Endodermal cell (in vitro differentiated cells): Measurements from ENCODE around the gene ZBTB20. TPM values are rescaled to one million over a fixed set of nuclear protein-coding genes. Genes with fewer than 3 reads are reported as not detected.

Experiments
- DNase-seq: peaks from one replicate; pipeline ENCODE4 v3.0.0-alpha.2; 2017
- H3K27ac ChIP-seq: 2 replicates; pipeline ENCODE4 v1.5.1; 2013; ENCODE audit warnings: mild to moderate bottlenecking, low read depth, low read length, moderate library complexity
- H3K27me3 ChIP-seq: 2 replicates; pipeline ENCODE4 v1.6.1; 2013; ENCODE audit warnings: mild to moderate bottlenecking, low read length, moderate library complexity; ENCODE audit not compliant: insufficient read depth, control insufficient read depth, poor library complexity, severe bottlenecking
- H3K36me3 ChIP-seq: 2 replicates; pipeline ENCODE4 v1.7.0; 2013; ENCODE audit warnings: mild to moderate bottlenecking, low read length, moderate library complexity; ENCODE audit not compliant: control insufficient read depth, insufficient read depth
- H3K4me1 ChIP-seq: one replicate; pipeline ENCODE4 v1.7.0; 2013; ENCODE audit warnings: low read length; ENCODE audit not compliant: control insufficient read depth, insufficient read depth
- H3K4me3 ChIP-seq: 2 replicates; pipeline ENCODE4 v1.5.1; 2013; ENCODE audit warnings: mild to moderate bottlenecking, low read length, moderate library complexity
- H3K9ac ChIP-seq: 2 replicates; pipeline ENCODE4 v1.6.1; 2013; ENCODE audit warnings: mild to moderate bottlenecking, low read length, moderate library complexity; ENCODE audit not compliant: poor library complexity, severe bottlenecking; ENCODE audit errors: extremely low read depth
- H3K9me3 ChIP-seq: 2 replicates; pipeline ENCODE4 v1.6.1; 2013; ENCODE audit warnings: mild to moderate bottlenecking, low read length, moderate library complexity; ENCODE audit not compliant: control insufficient read depth
- H3K27ac Mint-ChIP-seq: 2 replicates; pipeline ENCODE4 v1.8.0; 2020; ENCODE audit warnings: mixed read lengths
- H3K27me3 Mint-ChIP-seq: 2 replicates; pipeline ENCODE4 v1.8.0; 2021; ENCODE audit warnings: mild to moderate bottlenecking, mixed read lengths; ENCODE audit not compliant: insufficient read depth
- H3K36me3 Mint-ChIP-seq: 2 replicates; pipeline ENCODE4 v1.8.0; 2020; ENCODE audit warnings: low read depth, mixed read lengths
- H3K4me1 Mint-ChIP-seq: 2 replicates; pipeline ENCODE4 v1.8.0; 2020; ENCODE audit warnings: mixed read lengths
- H3K4me3 Mint-ChIP-seq: 2 replicates; pipeline ENCODE4 v1.8.0; 2020; ENCODE audit warnings: mild to moderate bottlenecking, moderate library complexity, mixed read lengths
- H3K9me3 Mint-ChIP-seq: 2 replicates; pipeline ENCODE4 v1.8.0; 2020; ENCODE audit warnings: mild to moderate bottlenecking, mixed read lengths
- WGBS, 2 experiments: methylation state at CpG; one replicate each; pipeline versions ENCODE4 v1.1.5 to v1.1.7; 2013; ENCODE audit warnings: missing lambda C conversion rate in 2 of 2, mixed read lengths in 1 of 2; ENCODE audit not compliant: insufficient coverage in 1 of 2, insufficient read length in 1 of 2; 5-methylcytosine and 5-hydroxymethylcytosine counted together
- total RNA-seq, 2 donors: library from RNA; stranded (reverse); fragmentation: NEBNext Ultra II Directional in 1 of 2; extraction: Animal tissue kit (Norgen Biotek cat#: 25700) in 1 of 2; gene quantifications; 2 replicates in 1 of 2; 3 replicates in 1 of 2; pipeline ENCODE4 v1.2.1, GENCODE V29; 2021
- TF ChIP-seq, protein P1 (sequence below): fragments of 200-600 bp; sonication (generic); conservative IDR thresholded peaks from 2 replicates; pipeline ENCODE4 v1.5.0; 2021; ENCODE audit warnings: antibody characterized with exemption, mild to moderate bottlenecking

The ZBTB20 gene
- total RNA-seq, 2 donors from 2014 or later, result 1.6 to 2.9 TPM

DNA sequence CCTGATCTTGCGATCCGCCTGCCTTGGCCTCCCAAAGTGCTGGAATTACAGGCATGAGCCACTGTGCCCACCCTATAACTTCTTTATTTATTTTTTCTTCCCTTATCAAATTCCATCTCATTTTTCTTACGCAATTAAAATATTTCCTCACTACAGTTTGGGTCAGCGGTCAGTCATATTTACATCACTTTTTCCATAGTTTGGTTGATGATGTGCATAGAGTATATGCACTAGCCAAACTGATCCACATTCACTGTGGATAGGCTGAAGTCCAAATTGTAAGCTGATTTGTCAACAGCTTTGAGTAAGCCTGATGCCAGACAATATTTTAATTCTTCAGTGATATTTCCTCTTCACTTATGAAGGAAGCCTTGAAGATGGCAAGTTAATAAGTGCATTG, 596.9 kb downstream of the ZBTB20 start:
- H3K4me3 ChIP-seq, result no peak overlapping the region
- Mint-ChIP-seq H3K27ac (no peak overlapping the region), H3K36me3 (no peaks in the 10 kb centered on the region), H3K4me3 (no peak overlapping the region), H3K27me3 (no peaks in the 10 kb centered on the region), H3K4me1 (peaks cover 4% of the 10 kb centered on the region), H3K9me3 (no peaks in the 10 kb centered on the region)
- no peak overlapping the region for H3K27ac ChIP-seq
- H3K36me3 ChIP-seq, result no peaks in the 10 kb centered on the region
- 98% methylated on average over 4 of the region's 4 CpGs; no CpG with 5 or more reads in 1 of the 2 experiments for WGBS, 2 experiments
- H3K9me3 ChIP-seq, result no peaks in the 10 kb centered on the region
- no peaks in the 10 kb centered on the region for H3K27me3 ChIP-seq
- TF ChIP-seq, protein P1, sequence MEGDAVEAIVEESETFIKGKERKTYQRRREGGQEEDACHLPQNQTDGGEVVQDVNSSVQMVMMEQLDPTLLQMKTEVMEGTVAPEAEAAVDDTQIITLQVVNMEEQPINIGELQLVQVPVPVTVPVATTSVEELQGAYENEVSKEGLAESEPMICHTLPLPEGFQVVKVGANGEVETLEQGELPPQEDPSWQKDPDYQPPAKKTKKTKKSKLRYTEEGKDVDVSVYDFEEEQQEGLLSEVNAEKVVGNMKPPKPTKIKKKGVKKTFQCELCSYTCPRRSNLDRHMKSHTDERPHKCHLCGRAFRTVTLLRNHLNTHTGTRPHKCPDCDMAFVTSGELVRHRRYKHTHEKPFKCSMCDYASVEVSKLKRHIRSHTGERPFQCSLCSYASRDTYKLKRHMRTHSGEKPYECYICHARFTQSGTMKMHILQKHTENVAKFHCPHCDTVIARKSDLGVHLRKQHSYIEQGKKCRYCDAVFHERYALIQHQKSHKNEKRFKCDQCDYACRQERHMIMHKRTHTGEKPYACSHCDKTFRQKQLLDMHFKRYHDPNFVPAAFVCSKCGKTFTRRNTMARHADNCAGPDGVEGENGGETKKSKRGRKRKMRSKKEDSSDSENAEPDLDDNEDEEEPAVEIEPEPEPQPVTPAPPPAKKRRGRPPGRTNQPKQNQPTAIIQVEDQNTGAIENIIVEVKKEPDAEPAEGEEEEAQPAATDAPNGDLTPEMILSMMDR, result no peak
- DNase-seq, result no peak
- H3K4me1 ChIP-seq, result no peaks in the 10 kb centered on the region
- no peak overlapping the region for H3K9ac ChIP-seq

DNA sequence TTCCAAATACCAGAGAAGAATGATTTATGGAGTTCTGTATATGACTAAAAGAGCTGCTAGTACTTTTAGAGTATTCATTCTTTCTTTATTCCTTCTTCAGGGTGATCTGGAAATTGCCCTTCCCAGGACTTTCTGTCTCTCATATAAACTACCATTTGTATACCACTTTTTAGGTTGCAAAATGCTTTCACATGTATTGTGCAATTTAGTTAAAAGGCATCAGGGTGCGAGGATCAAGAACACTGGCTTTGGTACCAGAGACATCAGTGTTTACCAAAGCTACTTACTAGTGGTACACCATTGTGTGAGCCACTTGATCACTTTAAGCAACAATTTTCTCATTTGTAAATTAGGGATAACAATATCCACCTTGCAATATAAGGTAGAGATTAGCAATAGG, 601.9 kb downstream of the ZBTB20 start:
- 94 to 100% methylated on average over 1 of the region's 1 CpG for WGBS, 2 experiments
- TF ChIP-seq, protein P1, result no peak
- H3K4me1 Mint-ChIP-seq, result peaks cover 19% of the 10 kb centered on the region
- H3K27ac Mint-ChIP-seq, result no peak overlapping the region
- Histone ChIP-seq H3K27ac (no peak overlapping the region), H3K9ac (no peak overlapping the region), H3K4me1 (peaks cover 3% of the 10 kb centered on the region), H3K36me3 (no peaks in the 10 kb centered on the region), H3K27me3 (no peaks in the 10 kb centered on the region), H3K4me3 (no peak overlapping the region), H3K9me3 (no peaks in the 10 kb centered on the region)
- H3K9me3 Mint-ChIP-seq, result no peaks in the 10 kb centered on the region
- no peaks in the 10 kb centered on the region for H3K36me3 Mint-ChIP-seq
- H3K27me3 Mint-ChIP-seq, result no peaks in the 10 kb centered on the region
- no peak for DNase-seq
- H3K4me3 Mint-ChIP-seq, result no peak overlapping the region

DNA sequence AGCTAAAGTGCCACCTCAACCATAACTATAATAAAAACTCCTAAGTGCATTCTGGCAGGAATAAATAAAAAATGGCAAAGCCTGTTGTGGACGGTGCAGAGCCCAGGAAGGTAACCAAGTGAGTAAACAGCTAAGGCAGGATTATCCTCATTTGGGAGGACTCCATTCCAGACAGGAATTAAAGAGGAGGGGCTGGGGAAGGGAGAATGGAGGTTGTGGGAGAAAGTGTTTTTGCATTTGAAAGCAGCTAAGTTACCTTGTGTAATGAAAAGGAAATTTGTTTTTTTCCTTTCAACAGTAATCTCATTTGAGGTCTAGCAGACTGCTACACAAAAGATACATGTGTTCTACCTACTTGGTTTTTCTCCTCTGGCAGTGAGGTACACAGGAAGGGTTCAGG, 604.7 kb downstream of the ZBTB20 start:
- no peak overlapping the region for H3K27ac ChIP-seq
- H3K9ac ChIP-seq, result no peak overlapping the region
- no peaks in the 10 kb centered on the region for H3K27me3 Mint-ChIP-seq
- DNase-seq, result peak; percentile 64
- TF ChIP-seq, protein P1, result no peak
- 8% methylated on average over 1 of the region's 1 CpG; no CpG with 5 or more reads in 1 of the 2 experiments for WGBS, 2 experiments
- H3K4me1 Mint-ChIP-seq, result peaks cover 19% of the 10 kb centered on the region
- H3K4me3 Mint-ChIP-seq, result no peak overlapping the region
- H3K4me1 ChIP-seq, result peaks cover 3% of the 10 kb centered on the region
- H3K9me3 ChIP-seq, result no peaks in the 10 kb centered on the region
- peak overlapping the region; percentile 67 for H3K27ac Mint-ChIP-seq
- H3K9me3 Mint-ChIP-seq, result no peaks in the 10 kb centered on the region
- no peaks in the 10 kb centered on the region for H3K36me3 ChIP-seq
- no peaks in the 10 kb centered on the region for H3K27me3 ChIP-seq
- H3K4me3 ChIP-seq, result no peak overlapping the region
- H3K36me3 Mint-ChIP-seq, result no peaks in the 10 kb centered on the region
